Heart left ventricle (tissue), 16 donors: ENCODE results near the gene GPRC5B. TPM values are rescaled to one million over a fixed set of nuclear protein-coding genes. Genes with fewer than 3 reads are reported as not detected.

ENCODE experiments used
- ATAC-seq, 4 donors: fragments of 200-7000 bp; cut with Tn5 transposase; one replicate each; pipeline ENCODE4 v1.9.1; 2020 to 2022; ENCODE audit warnings: moderate library complexity in 4 of 4, mild to moderate bottlenecking in 3 of 4, moderate number of reproducible peaks in 1 of 4
- DNase-seq, 5 donors: peaks; one replicate each; pipeline ENCODE4 v3.0.0-alpha.2; 2020
- H3K27ac ChIP-seq, 12 donors: fragments of 200-600 bp; sonication (generic) in 4 of 12; one replicate each; pipeline versions ENCODE4 v1.5.0 to v1.8.0; 2016 to 2022; ENCODE audit warnings: mild to moderate bottlenecking in 2 of 12
- H3K27me3 ChIP-seq, 9 donors: fragments of 200-600 bp; sonication (generic) in 2 of 9; one replicate each; pipeline versions ENCODE4 v1.5.1 to v1.8.0; 2016 to 2022; ENCODE audit warnings: mild to moderate bottlenecking in 3 of 9
- H3K36me3 ChIP-seq, 9 donors: fragments of 200-600 bp; sonication (generic) in 2 of 9; one replicate each; pipeline versions ENCODE4 v1.5.0 to v1.8.0; 2018 to 2022; ENCODE audit warnings: mild to moderate bottlenecking in 2 of 9
- H3K4me1 ChIP-seq, 12 donors: fragments of 200-600 bp; sonication (generic) in 4 of 12; one replicate each; pipeline versions ENCODE4 v1.5.0 to v1.8.0; 2016 to 2022; ENCODE audit warnings: mild to moderate bottlenecking in 3 of 12
- H3K4me3 ChIP-seq, 12 donors: fragments of 200-600 bp; sonication (generic) in 4 of 12; one replicate each; pipeline versions ENCODE4 v1.5.0 to v1.8.0; 2017 to 2022; ENCODE audit warnings: mild to moderate bottlenecking in 9 of 12, moderate library complexity in 4 of 12
- H3K9me3 ChIP-seq, 12 donors: fragments of 200-600 bp; sonication (generic) in 4 of 12; one replicate each; pipeline versions ENCODE4 v1.5.0 to v1.8.0; 2016 to 2022; ENCODE audit warnings: mild to moderate bottlenecking in 1 of 12
- CTCF ChIP-seq, 12 donors: fragments of 200-600 bp; sonication (generic) in 4 of 12; IDR thresholded peaks; one replicate each; pipeline versions ENCODE4 v1.5.0 to v1.8.0; 2018 to 2022; ENCODE audit warnings: antibody characterized with exemption in 12 of 12, mild to moderate bottlenecking in 5 of 12
- POLR2A ChIP-seq, 2 donors: fragments of 450-650 bp; IDR thresholded peaks; one replicate each; pipeline ENCODE4 v1.6.1; 2017; ENCODE audit warnings: antibody characterized with exemption in 2 of 2, mild to moderate bottlenecking in 2 of 2, moderate library complexity in 2 of 2
- WGBS, 4 donors: extraction: QIAGEN DNeasy Blood & Tissue Kit in 2 of 4; methylation state at CpG; one replicate each; pipeline versions ENCODE4 v1.1.5 to v1.1.7; 2013 to 2018; 5-methylcytosine and 5-hydroxymethylcytosine counted together
- intact Hi-C, 10 donors: fragments of 100-400 bp; cut with DNase I; formaldehyde crosslinking; loops; one replicate each; pipeline versions ENCODE4 v1.11.1 to v1.14.2; 2022
- polyA plus RNA-seq, 2 donors: library from polyadenylated mRNA; stranded (reverse); fragments of 200-250 nt; gene quantifications; one replicate each; pipeline ENCODE4 v1.2.3, GENCODE V29; 2013
- total RNA-seq, 9 donors: library from RNA; depleted of rRNA in 2 of 9; stranded (reverse); fragments of >200 nt in 2 of 9; fragmentation: NEBNext Ultra II Directional in 3 of 9; extraction: Animal tissue kit (Norgen Biotek cat#: 25700) in 3 of 9; gene quantifications; one replicate each; pipeline versions ENCODE4 v1.1.0 to v1.2.4, GENCODE V29; 2016 to 2023
- donor health status: ischemic (EF 13 %, LVEDD 7.1; RV severe dilation, severe dysfunction).
- donor health status: healthy with polysubstance abuse.
- donor health status: DM: no; HTN: yes; CAD: no.
- donor health status: DM: no; HTN: no; CAD: no.
- donor health status: ischemic (EF 25% LVEDD 6.9; RV normal size, moderate dysfunction).
- donor health status: ischemic (EF 25% LVEDD 5.7; RV mildly dilated, moderate dysfunction).
- donor health status: healthy.
- donor health status: DM: yes; HTN: yes; CAD: no.
- donor health status: ischemic (EF 35%, LVEDD 5.7; RV mildly dilated, moderate dysfunction).
- donor health status: nonischemic (EF 11% LVEDD 7.7; RV severe dilation, severe dysfunction).
- donor health status: DM: yes; HTN: yes; CAD: no.
- donor health status: PGD.
- donor health status: ischemic (EF 29% LVEDD 5.4; RV normal size, mild dysfunction).
- donor health status: nonischemic (EF 23%, LVEDD 6.1; RV moderate dilation, normal function).

Gene GPRC5B
- total and polyA plus RNA-seq, 11 donors, result 43.0 to 104 (median 77.9) TPM

GRCh38 chr16:19885451-19886072 lies 914 bp upstream of the GPRC5B start:
- H3K27me3 ChIP-seq, result peaks cover 0 to 24% (median 0%) of the 10 kb centered on the region in 9 donors
- peaks cover 0 to 42% (median 22%) of the 10 kb centered on the region in 12 donors for H3K4me1 ChIP-seq
- H3K9me3 ChIP-seq, result no peaks in the 10 kb centered on the region
- H3K4me3 ChIP-seq, result peak overlapping the region in 11 of 12 donors; percentile 73 to 100 (median 93)
- intact Hi-C loops, result loop anchor here (1.0 to 10.0 kb wide), 15 partner anchors 48 to 329 kb away; partner anchors contain the start of genes IQCK (in 2 of the 10), KNOP1 (in 2 of the 10) and VPS35L (in 2 of the 10)
- DNase-seq, result peak in 1 of 5 donors; percentile 34
- H3K27ac ChIP-seq, result peak overlapping the region in 5 of 12 donors; percentile 14 to 96 (median 20)
- peaks cover 0 to 13% (median 0%) of the 10 kb centered on the region in 9 donors for H3K36me3 ChIP-seq
- TF ChIP-seq POLR2A (IDR thresholded peaks at IDR 0.05) (no peak), CTCF (IDR thresholded peaks at IDR 0.05) (no peak)
- 27 to 35% (median 33%) methylated on average over 35 to 41 of the region's 41 CpGs for WGBS, 4 donors
- peak; percentile 11 to 37 (median 24) for ATAC-seq

- Histone ChIP-seq H3K27ac (peak overlapping the region; percentile 72 to 96 (median 91)), H3K36me3 (peaks cover 0 to 24% (median 0%) of the 10 kb centered on the region in 9 donors), H3K9me3 (no peaks in the 10 kb centered on the region), H3K27me3 (peaks cover 0 to 24% (median 0%) of the 10 kb centered on the region in 9 donors), H3K4me1 (peaks cover 0 to 55% (median 30%) of the 10 kb centered on the region in 12 donors), H3K4me3 (peak overlapping the region; percentile 73 to 100 (median 90))
- ATAC-seq, result peak in 3 of 4 donors; percentile 20 to 27 (median 26)
- TF ChIP-seq POLR2A (IDR thresholded peaks at IDR 0.05), result no peak
- TF ChIP-seq CTCF (IDR thresholded peaks at IDR 0.05), result peak in 1 of 12 donors; percentile 6
- peak; percentile 38 to 68 (median 46) for DNase-seq
- 0 to 2% (median 1%) methylated on average over 13 to 24 of the region's 24 CpGs for WGBS, 4 donors
- intact Hi-C loops, result loop anchor here in 9 of 10 donors (2.0 to 10.0 kb wide), 11 partner anchors 42 to 325 kb away; partner anchors contain the start of genes IQCK (in 8 of the 9) and KNOP1 (in 8 of the 9)
These were observed 622 bp downstream of the GPRC5B start for GRCh38 chr16:19883966-19884485.

- TF ChIP-seq CTCF (IDR thresholded peaks at IDR 0.05) (no peak), POLR2A (IDR thresholded peaks at IDR 0.05) (no peak)
- 1 to 2% (median 1%) methylated on average over 8 to 35 of the region's 35 CpGs for WGBS, 4 donors
- ATAC-seq (peak; percentile 36 to 70 (median 66)), DNase-seq (peak; percentile 59 to 77 (median 70))
- Histone ChIP-seq H3K9me3 (no peaks in the 10 kb centered on the region), H3K27me3 (peaks cover 0 to 24% (median 0%) of the 10 kb centered on the region in 9 donors), H3K36me3 (peaks cover 0 to 30% (median 0%) of the 10 kb centered on the region in 9 donors), H3K4me3 (peak overlapping the region; percentile 73 to 100 (median 90)), H3K4me1 (peaks cover 1 to 61% (median 36%) of the 10 kb centered on the region in 12 donors), H3K27ac (peak overlapping the region; percentile 72 to 96 (median 91))
- intact Hi-C loops, result loop anchor here in 9 of 10 donors (2.0 to 10.0 kb wide), 9 partner anchors 41 to 241 kb away; partner anchors contain the start of genes IQCK (in 7 of the 9) and KNOP1 (in 7 of the 9)
These were observed 1.2 kb downstream of the GPRC5B start for GRCh38 chr16:19883296-19883965.
